Measurements from ENCODE around the gene COX4I2.

- TF ChIP-seq CTCF (IDR thresholded peaks at IDR 0.05), result no peak
- no peak for TF ChIP-seq JUN (CRISPR knock-in tag; IDR thresholded peaks at IDR 0.05)
Observed at GRCh38 chr20:31662372-31662854, 24.7 kb downstream of the COX4I2 start.
